Measurements from ENCODE around the gene PLA2G4F.

Gene PLA2G4F

DNA sequence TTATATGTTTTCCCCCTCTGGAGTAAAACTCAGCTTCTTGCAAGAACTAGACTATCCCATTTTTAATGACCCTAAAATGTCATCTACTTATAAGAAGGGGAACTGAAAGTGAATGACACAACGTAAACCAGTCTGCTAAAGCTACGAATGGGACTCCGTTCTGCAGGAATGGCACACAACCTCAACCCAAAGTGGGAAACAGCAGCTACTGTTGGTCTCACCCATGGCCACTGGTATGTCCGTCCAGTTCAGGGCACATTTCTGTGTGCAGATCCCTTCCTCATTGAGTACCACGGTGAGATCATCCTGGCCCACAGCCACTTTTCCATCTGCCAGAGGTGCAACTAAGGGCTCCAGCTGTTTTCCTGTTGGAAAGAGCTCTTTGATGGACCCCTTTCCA is 27.9 kb upstream of the PLA2G4F start:
- peak; percentile 24 for DNase-seq (ENCODE audit: low spot score)
- in situ Hi-C loops (cut with MboI; ENCODE audit: low pct_unique_long_range_greater_than_20kb, low sequenced_read_pairs, unreplicated experiment): no loop called here
- TF ChIP-seq, protein P1, sequence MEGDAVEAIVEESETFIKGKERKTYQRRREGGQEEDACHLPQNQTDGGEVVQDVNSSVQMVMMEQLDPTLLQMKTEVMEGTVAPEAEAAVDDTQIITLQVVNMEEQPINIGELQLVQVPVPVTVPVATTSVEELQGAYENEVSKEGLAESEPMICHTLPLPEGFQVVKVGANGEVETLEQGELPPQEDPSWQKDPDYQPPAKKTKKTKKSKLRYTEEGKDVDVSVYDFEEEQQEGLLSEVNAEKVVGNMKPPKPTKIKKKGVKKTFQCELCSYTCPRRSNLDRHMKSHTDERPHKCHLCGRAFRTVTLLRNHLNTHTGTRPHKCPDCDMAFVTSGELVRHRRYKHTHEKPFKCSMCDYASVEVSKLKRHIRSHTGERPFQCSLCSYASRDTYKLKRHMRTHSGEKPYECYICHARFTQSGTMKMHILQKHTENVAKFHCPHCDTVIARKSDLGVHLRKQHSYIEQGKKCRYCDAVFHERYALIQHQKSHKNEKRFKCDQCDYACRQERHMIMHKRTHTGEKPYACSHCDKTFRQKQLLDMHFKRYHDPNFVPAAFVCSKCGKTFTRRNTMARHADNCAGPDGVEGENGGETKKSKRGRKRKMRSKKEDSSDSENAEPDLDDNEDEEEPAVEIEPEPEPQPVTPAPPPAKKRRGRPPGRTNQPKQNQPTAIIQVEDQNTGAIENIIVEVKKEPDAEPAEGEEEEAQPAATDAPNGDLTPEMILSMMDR (IDR thresholded peaks at IDR 0.05; ENCODE audit: extremely low read depth, insufficient read depth, missing control alignments): no peak

DNA sequence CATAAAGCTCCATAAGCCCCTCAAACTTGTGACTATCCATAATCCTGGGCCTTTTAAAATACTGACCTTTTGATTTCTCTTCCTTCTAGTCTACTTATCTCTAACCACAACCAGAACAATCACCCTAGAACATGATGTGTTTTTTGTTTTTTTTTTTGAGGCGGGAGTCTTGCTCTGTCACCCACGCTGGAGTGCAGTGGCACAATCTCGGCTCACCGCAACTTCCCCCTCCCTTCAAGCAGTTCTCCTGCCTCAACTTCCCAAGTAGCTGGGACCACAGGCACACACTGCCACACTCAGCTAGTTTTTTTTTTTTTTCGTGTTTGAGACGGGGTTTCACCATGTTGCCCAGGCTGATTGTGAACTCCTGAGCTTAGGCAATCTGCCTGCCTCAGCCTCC is 26.5 kb upstream of the PLA2G4F start:
- no peak for DNase-seq (ENCODE audit: low spot score)
- in situ Hi-C loops (cut with MboI; ENCODE audit: low pct_unique_long_range_greater_than_20kb, low sequenced_read_pairs, unreplicated experiment): no loop called here
- TF ChIP-seq, protein P1 (IDR thresholded peaks at IDR 0.05; ENCODE audit: extremely low read depth, insufficient read depth, missing control alignments): no peak

DNA sequence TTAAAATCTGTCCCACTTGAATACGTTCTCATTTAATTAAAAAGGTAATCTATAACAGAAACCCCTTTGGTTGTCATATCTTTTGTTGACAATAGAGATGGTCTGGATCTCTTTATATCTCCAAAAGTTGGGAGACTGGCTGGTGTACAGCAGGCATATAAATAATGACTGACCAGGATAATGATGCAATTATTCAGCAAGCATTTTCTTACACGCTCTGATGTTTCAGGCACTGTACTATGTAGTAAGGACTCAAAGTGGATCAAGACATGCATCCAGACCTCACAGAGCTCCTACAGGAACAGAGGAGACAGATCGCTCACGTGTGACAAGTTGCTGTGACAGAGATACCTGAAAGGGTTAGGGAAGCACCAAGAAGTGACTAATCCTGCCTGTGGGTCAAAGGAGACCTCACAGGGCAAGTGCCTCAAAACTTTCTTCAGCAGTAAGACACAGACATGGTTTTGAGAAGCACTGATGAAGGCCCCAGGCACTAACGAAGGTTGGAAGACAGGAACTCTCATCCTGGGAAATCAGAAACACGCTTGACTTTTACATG is 26.0 kb upstream of the PLA2G4F start:
- TF ChIP-seq, protein P1 (IDR thresholded peaks at IDR 0.05; ENCODE audit: extremely low read depth, insufficient read depth, missing control alignments): no peak
- in situ Hi-C loops (cut with MboI; ENCODE audit: low pct_unique_long_range_greater_than_20kb, low sequenced_read_pairs, unreplicated experiment): no loop called here
- DNase-seq (ENCODE audit: low spot score): no peak

DNA sequence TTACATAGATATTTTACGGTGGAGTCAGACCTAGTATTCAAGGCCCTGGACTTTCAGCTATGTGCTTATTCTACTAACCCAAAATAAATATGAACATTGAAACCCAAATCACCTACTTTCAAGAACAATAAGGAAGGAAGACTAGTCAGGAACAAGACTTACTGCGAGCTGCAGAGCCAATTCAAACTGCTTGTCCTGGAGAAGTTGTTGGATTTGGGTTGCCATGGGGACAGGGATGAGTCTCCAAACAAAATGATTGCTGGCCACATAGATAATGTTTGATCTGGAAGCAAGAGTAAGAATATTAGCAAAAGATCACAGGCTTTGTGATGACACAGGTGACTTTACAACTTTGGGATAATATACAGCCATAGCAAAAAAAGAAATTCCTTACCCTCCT is 21.6 kb upstream of the PLA2G4F start:
- in situ Hi-C loops (cut with MboI; ENCODE audit: low pct_unique_long_range_greater_than_20kb, low sequenced_read_pairs, unreplicated experiment): no loop called here
- no peak for DNase-seq (ENCODE audit: low spot score)
- TF ChIP-seq, protein P1 (IDR thresholded peaks at IDR 0.05; ENCODE audit: extremely low read depth, insufficient read depth, missing control alignments): no peak

DNA sequence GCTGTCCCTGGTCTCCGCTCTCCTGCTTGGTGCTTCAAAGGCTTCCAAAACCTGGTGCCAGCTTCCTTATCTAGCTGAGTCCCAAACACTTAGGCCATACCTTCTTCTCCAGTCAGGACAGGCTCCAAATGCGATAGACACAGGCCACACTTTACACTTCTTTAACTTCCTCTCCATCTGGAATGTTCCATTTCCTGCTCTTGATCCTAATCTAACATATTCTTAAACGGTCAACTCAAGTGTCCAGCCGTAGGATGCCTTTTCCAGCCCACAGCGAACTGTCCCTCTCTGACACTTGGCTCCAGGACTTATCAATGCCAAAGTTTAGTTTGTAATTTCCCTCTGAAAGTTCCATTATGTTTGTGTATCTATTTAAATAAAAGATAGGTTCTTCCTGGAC is 19.2 kb upstream of the PLA2G4F start:
- no peak for DNase-seq (ENCODE audit: low spot score)
- in situ Hi-C loops (cut with MboI; ENCODE audit: low pct_unique_long_range_greater_than_20kb, low sequenced_read_pairs, unreplicated experiment): no loop called here
- TF ChIP-seq, protein P1 (IDR thresholded peaks at IDR 0.05; ENCODE audit: extremely low read depth, insufficient read depth, missing control alignments): no peak

DNA sequence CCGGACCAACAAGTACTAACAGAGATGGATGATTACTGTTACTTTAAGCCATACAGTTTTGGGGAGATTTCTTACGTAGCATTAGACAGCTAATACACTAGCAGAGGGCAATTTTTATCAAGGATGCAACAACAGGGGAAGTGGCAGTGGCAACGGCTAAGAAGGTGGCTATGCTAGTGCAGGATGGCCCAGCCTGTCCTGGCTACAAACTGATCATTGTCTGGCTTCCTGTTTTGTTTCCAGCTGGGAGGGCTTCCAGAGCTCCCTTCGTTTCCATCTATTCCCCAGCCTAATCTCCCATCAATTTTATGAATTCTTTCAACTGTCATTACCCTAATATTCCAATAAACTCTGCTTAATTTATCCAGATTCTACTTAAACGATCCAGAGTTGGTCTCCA is 16.0 kb upstream of the PLA2G4F start:
- DNase-seq (ENCODE audit: low spot score): no peak
- TF ChIP-seq, protein P1 (IDR thresholded peaks at IDR 0.05; ENCODE audit: extremely low read depth, insufficient read depth, missing control alignments): no peak
- in situ Hi-C loops (cut with MboI; ENCODE audit: low pct_unique_long_range_greater_than_20kb, low sequenced_read_pairs, unreplicated experiment): no loop called here

DNA sequence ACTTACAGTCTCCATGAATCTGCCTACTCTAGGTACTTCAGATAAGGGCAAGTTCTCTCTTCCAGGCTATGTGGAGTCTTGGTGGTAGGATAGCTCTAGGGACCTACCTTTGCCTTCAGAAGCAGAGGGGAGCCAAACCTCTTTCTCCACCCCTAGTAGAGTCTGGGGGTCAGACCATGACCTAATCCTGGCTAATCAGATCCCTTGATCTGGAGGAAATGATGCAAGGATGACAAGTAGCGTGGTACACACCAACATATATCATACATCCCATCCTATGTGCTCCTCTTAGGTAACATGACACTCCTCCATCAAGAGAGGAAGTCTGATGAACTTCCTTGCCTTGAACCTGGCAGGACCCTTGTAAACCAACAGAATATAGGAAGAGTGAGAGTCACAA is 15.4 kb upstream of the PLA2G4F start:
- in situ Hi-C loops (cut with MboI; ENCODE audit: low pct_unique_long_range_greater_than_20kb, low sequenced_read_pairs, unreplicated experiment): no loop called here
- TF ChIP-seq, protein P1 (IDR thresholded peaks at IDR 0.05; ENCODE audit: extremely low read depth, insufficient read depth, missing control alignments): no peak
- no peak for DNase-seq (ENCODE audit: low spot score)

Measured in GM13977 (cell line).